GM12801 (cell line): Measurements from ENCODE around the gene KDM1B.

Source experiments
- TF ChIP-seq, protein P1 (sequence below): IDR thresholded peaks from one replicate; pipeline ENCODE4 v1.5.1; 2011; ENCODE audit warnings: control low read depth; ENCODE audit not compliant: insufficient read length; ENCODE audit errors: extremely low read depth

The KDM1B gene

DNA sequence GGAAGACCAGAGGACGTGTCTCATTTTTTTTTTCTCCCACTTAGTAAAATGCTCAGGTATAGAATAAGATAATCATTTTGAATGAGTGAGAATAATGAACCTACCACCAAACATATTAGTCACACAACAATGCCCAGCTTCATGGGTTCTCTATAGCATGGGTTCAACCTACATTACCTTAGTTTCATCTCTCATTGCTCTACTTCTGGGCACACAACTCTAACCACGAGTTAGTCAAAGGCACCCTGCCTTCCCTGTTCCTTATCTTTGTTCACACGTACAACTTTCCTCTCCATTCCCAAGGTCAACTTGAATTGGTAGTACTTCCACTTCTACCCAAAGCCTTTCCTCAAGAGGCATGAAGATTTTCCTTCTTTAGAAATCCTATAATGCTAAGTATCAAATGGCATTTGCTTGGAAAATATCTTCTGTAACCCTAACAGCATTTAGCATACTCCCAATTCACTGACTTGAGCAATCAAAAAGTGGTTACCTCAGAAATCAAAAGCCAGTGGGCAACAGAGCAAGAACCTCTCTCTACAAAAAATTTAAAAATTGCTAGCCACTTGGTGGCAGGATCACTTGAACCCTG is 88.2 kb downstream of the KDM1B start:
- TF ChIP-seq, protein P1, sequence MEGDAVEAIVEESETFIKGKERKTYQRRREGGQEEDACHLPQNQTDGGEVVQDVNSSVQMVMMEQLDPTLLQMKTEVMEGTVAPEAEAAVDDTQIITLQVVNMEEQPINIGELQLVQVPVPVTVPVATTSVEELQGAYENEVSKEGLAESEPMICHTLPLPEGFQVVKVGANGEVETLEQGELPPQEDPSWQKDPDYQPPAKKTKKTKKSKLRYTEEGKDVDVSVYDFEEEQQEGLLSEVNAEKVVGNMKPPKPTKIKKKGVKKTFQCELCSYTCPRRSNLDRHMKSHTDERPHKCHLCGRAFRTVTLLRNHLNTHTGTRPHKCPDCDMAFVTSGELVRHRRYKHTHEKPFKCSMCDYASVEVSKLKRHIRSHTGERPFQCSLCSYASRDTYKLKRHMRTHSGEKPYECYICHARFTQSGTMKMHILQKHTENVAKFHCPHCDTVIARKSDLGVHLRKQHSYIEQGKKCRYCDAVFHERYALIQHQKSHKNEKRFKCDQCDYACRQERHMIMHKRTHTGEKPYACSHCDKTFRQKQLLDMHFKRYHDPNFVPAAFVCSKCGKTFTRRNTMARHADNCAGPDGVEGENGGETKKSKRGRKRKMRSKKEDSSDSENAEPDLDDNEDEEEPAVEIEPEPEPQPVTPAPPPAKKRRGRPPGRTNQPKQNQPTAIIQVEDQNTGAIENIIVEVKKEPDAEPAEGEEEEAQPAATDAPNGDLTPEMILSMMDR = no peak

DNA sequence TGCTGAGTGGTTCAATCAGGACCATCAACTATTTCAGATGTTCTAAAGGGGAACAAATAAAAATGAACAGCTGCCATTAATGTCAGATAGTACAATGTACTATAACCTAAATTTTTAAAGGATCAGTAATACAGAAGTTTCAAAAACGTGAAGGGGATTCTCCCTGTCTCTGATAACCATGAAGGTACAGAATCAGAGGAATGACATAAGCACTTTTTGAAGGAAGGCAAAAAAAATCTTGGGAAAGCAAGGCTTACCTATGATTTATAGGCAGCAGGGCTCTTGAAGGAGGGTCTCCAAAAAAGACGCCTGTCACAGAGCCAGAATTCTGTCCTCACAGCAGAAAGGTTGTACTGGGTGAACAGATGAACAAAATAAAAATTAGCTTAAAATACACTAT is 89.0 kb downstream of the KDM1B start:
- TF ChIP-seq, protein P1 = no peak

DNA sequence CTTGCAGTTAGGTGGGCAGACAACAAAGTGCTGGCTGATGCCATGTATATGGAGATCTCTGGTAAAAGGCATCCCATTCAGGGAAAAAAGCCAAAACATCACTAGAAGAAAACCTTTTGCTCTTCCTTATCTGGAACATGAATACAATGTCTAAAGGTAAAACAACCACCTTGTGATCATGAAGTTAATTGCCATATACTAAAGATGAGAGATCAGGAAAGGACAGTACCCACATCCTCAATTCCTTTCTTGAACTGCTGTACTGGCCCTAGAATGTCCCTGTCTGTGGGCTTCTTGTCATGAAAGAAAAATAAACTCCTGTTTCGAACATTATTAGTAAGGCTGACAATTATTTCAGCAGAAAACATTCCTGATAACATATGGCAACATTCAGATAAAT is 89.9 kb downstream of the KDM1B start:
- TF ChIP-seq, protein P1 = no peak

DNA sequence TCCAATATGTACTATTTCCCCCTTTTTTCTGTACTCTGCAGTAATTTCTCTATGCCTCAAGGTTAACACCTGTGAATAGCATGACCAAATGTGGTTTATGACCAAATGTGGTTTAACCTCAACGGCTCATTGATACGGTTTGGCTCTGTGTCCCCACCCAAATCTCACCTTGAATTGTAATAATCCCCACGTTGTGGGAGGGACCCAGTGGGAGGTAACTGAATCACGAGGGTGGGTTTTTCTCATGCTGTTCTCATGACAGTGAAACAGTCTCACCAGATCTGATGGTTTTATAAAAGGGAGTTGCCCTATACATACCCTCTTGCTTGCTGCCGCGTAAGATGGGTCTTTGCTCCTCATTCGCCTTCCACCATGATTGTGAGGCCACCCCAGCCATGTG is 90.4 kb downstream of the KDM1B start:
- TF ChIP-seq, protein P1 = no peak

DNA sequence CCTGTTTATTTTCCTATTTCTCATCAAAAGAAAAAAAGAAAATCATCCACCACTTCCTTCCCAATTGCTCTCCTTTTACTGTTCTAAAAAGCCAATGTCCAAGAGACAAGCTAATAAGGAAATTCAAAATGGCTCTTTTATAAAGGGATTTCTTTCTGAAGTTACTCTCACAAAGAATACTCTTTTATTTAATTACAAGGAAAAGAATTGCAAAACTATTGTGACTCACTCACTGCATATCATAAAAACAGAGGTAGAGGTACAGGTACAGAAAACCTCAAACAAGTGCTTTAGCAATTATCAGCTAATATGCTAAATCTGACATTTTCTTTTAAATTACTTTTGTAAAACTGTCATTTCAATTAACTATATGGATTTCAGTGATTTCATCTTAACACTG is 91.0 kb downstream of the KDM1B start:
- TF ChIP-seq, protein P1 = no peak

DNA sequence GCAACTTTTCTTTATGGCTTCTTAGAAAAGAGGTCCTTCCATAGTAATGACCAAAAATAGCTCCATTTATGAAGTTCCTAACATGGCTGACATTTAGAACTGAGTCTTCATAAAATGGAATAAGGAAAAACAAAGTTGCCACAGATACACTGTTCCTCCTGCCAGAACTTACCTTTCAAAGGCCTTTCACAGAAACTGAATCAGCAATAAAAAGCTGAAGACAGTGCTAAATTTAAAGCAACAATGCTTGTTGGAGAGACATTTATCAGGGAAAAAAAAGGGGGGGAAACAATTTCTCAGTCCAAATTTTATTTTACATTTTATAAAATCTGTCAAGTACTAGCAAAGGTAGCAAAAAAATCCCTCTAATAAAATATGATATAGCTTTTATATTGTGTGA is 91.8 kb downstream of the KDM1B start:
- TF ChIP-seq, protein P1 = no peak

DNA sequence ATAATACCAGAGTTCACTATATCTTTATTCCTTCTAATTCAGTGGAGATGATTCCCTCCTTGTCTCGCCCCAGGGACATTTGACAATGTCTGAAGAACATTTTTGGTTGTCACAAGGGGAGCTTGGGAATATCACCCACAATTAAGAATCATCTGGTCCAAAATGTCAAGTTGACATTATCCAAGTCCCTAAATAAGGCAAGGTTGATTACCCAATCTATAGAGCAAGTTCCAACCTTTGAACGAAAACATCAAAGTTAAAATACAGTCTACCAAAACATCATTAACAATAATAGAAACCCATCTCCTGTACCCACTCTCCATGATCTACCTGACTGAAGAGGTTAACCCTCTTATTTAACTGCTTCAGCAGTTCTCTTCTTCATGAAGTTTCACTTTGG is 93.5 kb downstream of the KDM1B start:
- TF ChIP-seq, protein P1 = no peak

DNA sequence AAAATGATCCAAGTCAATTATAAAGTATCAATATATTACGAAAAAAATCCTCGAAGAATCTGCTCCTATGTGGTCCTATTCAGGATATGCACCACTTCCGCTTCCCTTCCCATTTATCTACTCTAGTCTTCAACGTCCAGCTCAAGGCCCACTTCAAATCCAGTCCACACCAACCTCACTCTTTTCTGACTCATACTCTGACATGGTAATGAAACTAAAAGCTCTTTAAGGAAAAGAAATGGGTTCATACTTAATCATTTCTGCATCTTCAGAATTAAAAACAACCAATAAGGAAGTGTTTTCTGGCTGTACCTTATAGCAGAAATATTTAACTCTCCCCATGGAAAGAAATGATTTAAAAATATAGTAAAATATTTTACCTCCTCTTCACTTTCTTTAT is 94.0 kb downstream of the KDM1B start:
- TF ChIP-seq, protein P1 = no peak
